Activated naive CD4-positive, alpha-beta T cell treated with anti-CD3 and anti-CD28 coated beads, Interleukin-2, amount 50 U/mL, for 72 hours (primary cell): ENCODE results near the gene PRORP. TPM values are rescaled to one million over a fixed set of nuclear protein-coding genes. Genes with fewer than 3 reads are reported as not detected.
"Not testable (repeated sequence)": the region's sequence is repeated elsewhere in the genome, so short reads cannot be mapped to it uniquely, and the experiment has no call there.

Experiments
- ATAC-seq, 2 donors: fragments of 150-1000 bp; cut with Tn5 transposase; 2 replicates each; pipeline ENCODE4 v1.10.0; 2021; ENCODE audit warnings: mild to moderate bottlenecking in 2 of 2, moderate library complexity in 2 of 2
- DNase-seq, 2 donors: peaks; one replicate each; pipeline ENCODE4 v3.0.0; 2021 to 2022; ENCODE audit warnings: low spot score in 2 of 2
- H3K27ac Mint-ChIP-seq, 2 donors: one replicate each; pipeline ENCODE4 v1.8.0; 2022; ENCODE audit warnings: mild to moderate bottlenecking in 2 of 2, mixed read lengths in 2 of 2
- H3K36me3 Mint-ChIP-seq, 2 donors: one replicate each; pipeline ENCODE4 v1.8.0; 2022; ENCODE audit warnings: mixed read lengths in 2 of 2
- H3K9me3 Mint-ChIP-seq, 2 donors: one replicate each; pipeline ENCODE4 v1.8.0; 2022; ENCODE audit warnings: mixed read lengths in 2 of 2
- total RNA-seq, 2 donors: library from RNA; stranded (reverse); gene quantifications; one replicate each; pipeline ENCODE4 v1.2.3, GENCODE V29; 2022

PRORP gene
- 10 to 100 TPM; 49.3 to 51.9 TPM for total RNA-seq

GRCh38 chr14:35121887-35122695 is at the start of gene PRORP, which contains the start of gene PPP2R3C:
TSS of gene PRORP (plus strand) at chr14:35122552. CDS start at chr14:35123246, 694 bp downstream.
TSS of gene PPP2R3C (minus strand) at chr14:35121990. CDS start at chr14:35121959, 31 bp downstream.
- peaks cover 24 to 51% of the 10 kb centered on the region in 2 donors for H3K36me3 Mint-ChIP-seq
- DNase-seq (peak; percentile 84 to 90), ATAC-seq (peak; percentile 87 to 91)
- H3K27ac Mint-ChIP-seq: peak within 1 kb of the TSS; percentile 99
- no peaks in the 10 kb centered on the region for H3K9me3 Mint-ChIP-seq

GRCh38 chr14:35073486-35073885 is 48.9 kb upstream of the PRORP start:
- H3K27ac Mint-ChIP-seq: no peak overlapping the region

GRCh38 chr14:35078082-35078481 is 44.3 kb upstream of the PRORP start:
- Mint-ChIP-seq H3K27ac (no peak overlapping the region), H3K9me3 (no peaks in the 10 kb centered on the region), H3K36me3 (peaks cover 0 to 2% of the 10 kb centered on the region in 2 donors)
- no peak for DNase-seq
- no peak for ATAC-seq

More at GRCh38 chr14:35073486-35073885, 48.9 kb upstream of the PRORP start:
- H3K9me3 Mint-ChIP-seq: no peaks in the 10 kb centered on the region
- ATAC-seq (no peak), DNase-seq (no peak)
- peaks cover 4 to 8% of the 10 kb centered on the region in 2 donors for H3K36me3 Mint-ChIP-seq

- no peak overlapping the region for H3K27ac Mint-ChIP-seq
- no peaks in the 10 kb centered on the region for H3K9me3 Mint-ChIP-seq
- DNase-seq (no peak), ATAC-seq (no peak)
- no peaks in the 10 kb centered on the region for H3K36me3 Mint-ChIP-seq
Measured at GRCh38 chr14:35079742-35080141, 42.6 kb upstream of the PRORP start.

GRCh38 chr14:35083530-35084150 is 38.7 kb upstream of the PRORP start:
- Mint-ChIP-seq H3K9me3 (no peaks in the 10 kb centered on the region), H3K36me3 (peaks cover 0 to 5% of the 10 kb centered on the region in 2 donors), H3K27ac (no peak overlapping the region)
- ATAC-seq: no peak
- DNase-seq: no peak

GRCh38 chr14:35085441-35085840 is 36.9 kb upstream of the PRORP start:
- DNase-seq: no peak
- Mint-ChIP-seq H3K27ac (peak overlapping the region in 1 of 2 donors; percentile 7), H3K9me3 (no peaks in the 10 kb centered on the region)

GRCh38 chr14:35088514-35088913 is 33.8 kb upstream of the PRORP start:
- no peak for DNase-seq
- no peak for ATAC-seq
- H3K9me3 Mint-ChIP-seq: no peaks in the 10 kb centered on the region
- peak overlapping the region; percentile 1 to 39 for H3K27ac Mint-ChIP-seq
- H3K36me3 Mint-ChIP-seq: peaks cover 0 to 5% of the 10 kb centered on the region in 2 donors

More at GRCh38 chr14:35085441-35085840, 36.9 kb upstream of the PRORP start:
- no peak for ATAC-seq
- H3K36me3 Mint-ChIP-seq: peaks cover 0 to 5% of the 10 kb centered on the region in 2 donors

GRCh38 chr14:35094645-35095044 is 27.7 kb upstream of the PRORP start:
- not testable (repeated sequence) for DNase-seq, H3K9me3 Mint-ChIP-seq, H3K27ac Mint-ChIP-seq, ATAC-seq, H3K36me3 Mint-ChIP-seq

GRCh38 chr14:35107866-35108265 is 14.5 kb upstream of the PRORP start:
- Mint-ChIP-seq H3K9me3 (no peaks in the 10 kb centered on the region), H3K36me3 (peaks cover 2 to 19% of the 10 kb centered on the region in 2 donors), H3K27ac (no peak overlapping the region)
- DNase-seq (no peak), ATAC-seq (no peak)

GRCh38 chr14:35112641-35113040 is 9.7 kb upstream of the PRORP start:
- Mint-ChIP-seq H3K36me3 (peaks cover 14 to 33% of the 10 kb centered on the region in 2 donors), H3K9me3 (no peaks in the 10 kb centered on the region), H3K27ac (peak overlapping the region in 1 of 2 donors; percentile 39)
- no peak for DNase-seq
- no peak for ATAC-seq

- peaks cover 14 to 33% of the 10 kb centered on the region in 2 donors for H3K36me3 Mint-ChIP-seq
- ATAC-seq (no peak), DNase-seq (no peak)
- no peaks in the 10 kb centered on the region for H3K9me3 Mint-ChIP-seq
- H3K27ac Mint-ChIP-seq: peak overlapping the region in 1 of 2 donors; percentile 11
Measured at GRCh38 chr14:35113308-35113950, 8.9 kb upstream of the PRORP start.

GRCh38 chr14:35114036-35114435 is 8.3 kb upstream of the PRORP start:
- ATAC-seq: no peak
- no peaks in the 10 kb centered on the region for H3K9me3 Mint-ChIP-seq
- no peak for DNase-seq
- no peak overlapping the region for H3K27ac Mint-ChIP-seq
- peaks cover 14 to 33% of the 10 kb centered on the region in 2 donors for H3K36me3 Mint-ChIP-seq

GRCh38 chr14:35116242-35116641 is 6.1 kb upstream of the PRORP start:
- no peak for ATAC-seq
- Mint-ChIP-seq H3K27ac (no peak overlapping the region), H3K9me3 (no peaks in the 10 kb centered on the region), H3K36me3 (peaks cover 28 to 35% of the 10 kb centered on the region in 2 donors)
- DNase-seq: no peak

- no peak for ATAC-seq
- DNase-seq: no peak
- Mint-ChIP-seq H3K9me3 (no peaks in the 10 kb centered on the region), H3K36me3 (peaks cover 27 to 37% of the 10 kb centered on the region in 2 donors), H3K27ac (peak overlapping the region in 1 of 2 donors; percentile 34)
Measured at GRCh38 chr14:35117112-35117511, 5.2 kb upstream of the PRORP start.

GRCh38 chr14:35121026-35121886 is 1.1 kb upstream of the PRORP start:
- Mint-ChIP-seq H3K27ac (peak overlapping the region; percentile 99), H3K36me3 (peaks cover 23 to 52% of the 10 kb centered on the region in 2 donors), H3K9me3 (no peaks in the 10 kb centered on the region)
- DNase-seq (no peak), ATAC-seq (no peak)
